Measurements from ENCODE around the gene ZNF385C. TPM values are rescaled to one million over a fixed set of nuclear protein-coding genes. Genes with fewer than 3 reads are reported as not detected.

ZNF385C gene
- total RNA-seq, 1 experiment from 2014 or later = 1.7 TPM

DNA sequence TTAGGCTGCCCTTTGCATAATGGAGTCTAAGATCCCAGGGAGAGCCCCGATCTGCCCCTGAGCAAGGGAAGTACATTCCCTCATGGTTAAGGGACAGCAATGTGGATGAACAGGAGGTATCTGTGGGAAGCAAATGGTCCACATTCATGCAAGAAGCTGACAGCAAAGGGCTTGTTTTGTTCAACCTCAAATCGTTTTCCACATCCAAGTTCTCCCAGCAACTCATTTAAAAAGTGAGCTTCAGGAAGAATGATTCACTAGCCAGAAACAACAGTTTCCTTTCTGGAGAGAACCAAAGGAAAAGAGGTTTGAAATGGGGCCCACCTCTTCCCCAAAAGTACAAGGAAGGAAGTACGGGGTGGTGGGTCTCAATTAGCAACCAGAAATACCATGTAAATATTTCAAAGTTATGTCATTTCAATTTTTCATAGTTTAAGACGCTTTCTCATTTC is 33.7 kb upstream of the ZNF385C start:
- H2AFZ ChIP-seq = no peak overlapping the region
- H3K4me2 ChIP-seq = no peak overlapping the region
- no peaks in the 10 kb centered on the region for H3K9me3 ChIP-seq (ENCODE audit: insufficient read depth, low read depth)
- intact Hi-C loops (cut with micrococcal nuclease; ENCODE audit: unreplicated experiment) = no loop called here
- no peak for DNase-seq
- peaks cover 20% of the 10 kb centered on the region for H3F3A ChIP-seq (ENCODE audit: insufficient read depth, low read depth)
- H3K4me1 ChIP-seq (replicated peaks; ENCODE audit: insufficient read depth) = peaks cover 20% of the 10 kb centered on the region
- CTCF ChIA-PET = no interaction called here
- BruUV-seq (replicated peaks) = no TSS peak
- peaks cover 28% of the 10 kb centered on the region for H4K20me1 ChIP-seq (ENCODE audit: insufficient read depth)
- H3K27ac ChIP-seq = no peak overlapping the region
- no peaks in the 10 kb centered on the region for H3K9me2 ChIP-seq (ENCODE audit: insufficient read depth)
- H3K4me3 ChIP-seq = no peak overlapping the region
- H3K79me2 ChIP-seq (ENCODE audit: low read depth) = peaks cover 61% of the 10 kb centered on the region
- POLR2A ChIA-PET (ENCODE audit: unreplicated experiment) = no interaction called here
- TF ChIP-seq EZH2 (IDR thresholded peaks at IDR 0.05; ENCODE audit: low read depth) = no peak
- TF ChIP-seq CTCF (conservative IDR thresholded peaks at IDR 0.05) = no peak
- no peaks in the 10 kb centered on the region for H3K27me3 ChIP-seq (ENCODE audit: insufficient read depth, low read depth)
- H3K36me3 ChIP-seq (ENCODE audit: low read depth) = 0 out of 2 replicates have a peak, but pooled peaks cover 7% of the 10 kb centered on the region

GRCh38 chr17:42131232-42131631 is 33.0 kb upstream of the ZNF385C start:
- Histone ChIP-seq H3K4me3 (no peak overlapping the region), H3F3A (ENCODE audit: insufficient read depth, low read depth) (peaks cover 13% of the 10 kb centered on the region), H3K9me3 (ENCODE audit: insufficient read depth, low read depth) (no peaks in the 10 kb centered on the region), H2AFZ (no peak overlapping the region), H3K4me1 (replicated peaks; ENCODE audit: insufficient read depth) (peaks cover 13% of the 10 kb centered on the region), H3K27me3 (ENCODE audit: insufficient read depth, low read depth) (no peaks in the 10 kb centered on the region), H3K36me3 (ENCODE audit: low read depth) (0 out of 2 replicates have a peak, but pooled peaks cover 7% of the 10 kb centered on the region), H3K27ac (no peak overlapping the region), H4K20me1 (ENCODE audit: insufficient read depth) (peaks cover 28% of the 10 kb centered on the region), H3K4me2 (no peak overlapping the region), H3K79me2 (ENCODE audit: low read depth) (peaks cover 53% of the 10 kb centered on the region), H3K9me2 (ENCODE audit: insufficient read depth) (no peaks in the 10 kb centered on the region)
- POLR2A ChIA-PET (ENCODE audit: unreplicated experiment) = no interaction called here
- CTCF ChIA-PET = no interaction called here
- TF ChIP-seq EZH2 (IDR thresholded peaks at IDR 0.05; ENCODE audit: low read depth) (no peak), CTCF (conservative IDR thresholded peaks at IDR 0.05) (no peak)
- no TSS peak for BruUV-seq (replicated peaks)
- no peak for DNase-seq
- intact Hi-C loops (cut with micrococcal nuclease; ENCODE audit: unreplicated experiment) = no loop called here

GRCh38 chr17:42130310-42130936 is 32.1 kb upstream of the ZNF385C start:
- 0 out of 2 replicates have a peak, but pooled peaks cover 7% of the 10 kb centered on the region for H3K36me3 ChIP-seq (ENCODE audit: low read depth)
- no peak for TF ChIP-seq EZH2 (IDR thresholded peaks at IDR 0.05; ENCODE audit: low read depth)
- TF ChIP-seq CTCF (conservative IDR thresholded peaks at IDR 0.05) = no peak
- H3K4me2 ChIP-seq = no peak overlapping the region
- intact Hi-C loops (cut with micrococcal nuclease; ENCODE audit: unreplicated experiment) = no loop called here
- peaks cover 50% of the 10 kb centered on the region for H3K79me2 ChIP-seq (ENCODE audit: low read depth)
- H3K9me2 ChIP-seq (ENCODE audit: insufficient read depth) = no peaks in the 10 kb centered on the region
- CTCF ChIA-PET = no interaction called here
- no peak overlapping the region for H2AFZ ChIP-seq
- H3K27ac ChIP-seq = no peak overlapping the region
- no peak for DNase-seq
- H4K20me1 ChIP-seq (ENCODE audit: insufficient read depth) = peaks cover 26% of the 10 kb centered on the region
- H3K4me3 ChIP-seq = no peak overlapping the region
- H3K4me1 ChIP-seq (replicated peaks; ENCODE audit: insufficient read depth) = peaks cover 4% of the 10 kb centered on the region
- H3K9me3 ChIP-seq (ENCODE audit: insufficient read depth, low read depth) = no peaks in the 10 kb centered on the region
- peaks cover 11% of the 10 kb centered on the region for H3F3A ChIP-seq (ENCODE audit: insufficient read depth, low read depth)
- H3K27me3 ChIP-seq (ENCODE audit: insufficient read depth, low read depth) = no peaks in the 10 kb centered on the region
- BruUV-seq (replicated peaks) = no TSS peak
- POLR2A ChIA-PET (ENCODE audit: unreplicated experiment) = no interaction called here

Measured in PC-9 (cell line).